ENCODE results near the gene GALNT17.

The GALNT17 gene

DNA sequence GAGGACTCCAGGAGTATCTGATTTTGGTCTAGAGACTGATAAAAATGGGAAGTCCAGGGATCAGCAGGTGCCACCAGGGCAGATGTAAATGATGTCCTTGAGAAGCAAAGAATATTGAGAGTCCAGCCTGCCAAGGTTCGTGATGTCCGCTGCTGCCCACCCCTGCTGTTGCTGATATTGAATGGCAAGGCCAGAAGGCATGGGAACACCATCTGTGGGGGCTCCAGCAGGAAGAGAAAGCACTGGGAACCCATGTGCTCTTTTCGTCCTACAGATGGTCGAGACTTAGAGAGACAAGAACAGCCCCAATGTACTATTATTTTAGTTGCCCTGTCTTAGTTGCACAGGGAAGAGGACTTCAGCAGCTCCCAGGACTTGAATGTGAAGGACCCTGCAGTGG, 363.9 kb downstream of the GALNT17 start:
- DNase-seq (ENCODE audit: low read depth in 2 of 2, low spot score in 1 of 2), result no peak

DNA sequence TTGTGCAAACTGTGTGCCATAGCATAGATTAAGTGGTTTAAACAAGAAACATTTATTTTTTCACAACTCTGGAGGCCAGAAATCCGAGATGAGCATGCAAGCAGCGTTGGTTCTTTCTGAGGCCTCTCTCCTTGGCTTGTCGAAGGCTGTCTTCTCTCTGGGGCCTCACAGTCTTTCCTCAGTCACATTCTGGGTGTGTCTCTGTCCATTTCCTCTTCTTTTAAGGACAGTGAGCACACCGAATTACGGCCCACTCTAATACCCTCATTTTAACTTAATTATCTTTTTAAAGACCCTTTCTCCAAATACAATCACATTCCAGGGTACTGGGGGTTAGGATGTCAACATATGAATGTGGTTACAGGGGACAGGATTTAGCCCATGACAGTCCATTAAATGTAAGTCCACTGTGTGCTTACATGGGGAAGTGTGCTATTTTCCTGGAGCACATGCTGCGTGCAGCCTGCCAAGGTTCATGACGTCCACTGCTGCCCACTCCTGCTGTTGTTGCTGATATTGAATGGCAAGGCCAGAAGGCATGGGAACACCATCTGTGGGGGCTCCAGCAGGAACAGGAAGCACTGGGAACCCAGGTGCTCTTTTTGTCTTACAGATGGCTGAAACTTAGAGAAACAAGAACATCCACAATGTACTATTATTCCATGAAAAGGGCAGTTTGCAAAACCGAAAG, 365.5 kb downstream of the GALNT17 start:
- no peak for DNase-seq (ENCODE audit: low read depth in 2 of 2, low spot score in 1 of 2)

DNA sequence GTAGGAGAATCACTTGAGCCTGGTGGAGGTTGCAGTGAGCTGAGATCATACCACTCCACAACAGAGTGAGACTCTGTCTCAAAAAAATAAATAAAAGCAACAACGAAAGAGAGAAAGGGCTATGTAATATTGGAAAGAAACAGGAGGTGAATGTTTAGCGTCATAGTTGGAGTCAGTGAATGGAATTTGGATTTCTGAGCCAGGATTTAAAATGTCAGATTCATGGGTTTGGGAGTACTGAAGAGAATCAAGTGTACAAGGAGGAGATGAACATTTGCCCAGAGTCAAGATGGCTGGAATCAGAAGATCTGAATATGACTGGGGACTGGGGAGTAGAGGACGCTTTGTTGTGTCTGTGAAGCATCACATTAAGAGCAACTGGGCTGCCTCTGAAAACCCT, 366.4 kb downstream of the GALNT17 start:
- no peak for DNase-seq (ENCODE audit: low read depth in 2 of 2, low spot score in 1 of 2)

DNA sequence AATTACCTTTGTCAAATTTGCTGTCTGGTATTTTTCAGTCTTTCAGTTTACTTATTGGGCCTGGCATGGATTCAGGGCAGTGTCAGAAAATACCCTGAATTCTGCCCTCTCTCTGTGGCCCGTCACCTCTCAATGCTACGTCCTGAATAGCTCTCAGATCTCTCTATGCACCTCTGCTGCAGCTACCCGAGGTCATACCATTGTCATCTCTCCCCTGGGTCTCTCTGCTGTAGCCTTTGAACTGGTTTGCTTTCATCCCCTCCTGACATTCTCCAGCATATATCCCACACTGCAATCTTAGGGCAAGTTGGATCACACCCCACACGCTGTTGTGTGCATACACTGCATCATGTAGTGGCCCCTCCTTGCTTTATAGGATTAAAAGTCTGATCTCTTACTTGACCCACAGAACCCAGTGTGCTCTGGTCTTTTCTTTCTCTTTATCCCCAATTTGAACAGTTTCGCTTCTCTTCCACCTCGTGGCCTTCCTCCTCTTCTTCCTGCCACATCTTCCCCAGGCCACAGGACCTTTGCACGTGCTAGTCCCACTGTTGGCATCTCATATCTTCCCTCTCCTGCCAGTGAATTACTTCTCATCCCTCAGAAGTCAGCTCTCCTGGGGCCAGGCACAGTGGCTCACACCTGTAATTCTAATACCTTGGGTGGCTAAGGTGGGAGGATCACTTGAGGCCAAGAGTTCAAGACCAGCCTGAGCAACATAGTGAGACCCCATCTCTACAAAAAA, 372.9 kb downstream of the GALNT17 start:
- no peak for DNase-seq (ENCODE audit: low read depth in 2 of 2, low spot score in 1 of 2)

DNA sequence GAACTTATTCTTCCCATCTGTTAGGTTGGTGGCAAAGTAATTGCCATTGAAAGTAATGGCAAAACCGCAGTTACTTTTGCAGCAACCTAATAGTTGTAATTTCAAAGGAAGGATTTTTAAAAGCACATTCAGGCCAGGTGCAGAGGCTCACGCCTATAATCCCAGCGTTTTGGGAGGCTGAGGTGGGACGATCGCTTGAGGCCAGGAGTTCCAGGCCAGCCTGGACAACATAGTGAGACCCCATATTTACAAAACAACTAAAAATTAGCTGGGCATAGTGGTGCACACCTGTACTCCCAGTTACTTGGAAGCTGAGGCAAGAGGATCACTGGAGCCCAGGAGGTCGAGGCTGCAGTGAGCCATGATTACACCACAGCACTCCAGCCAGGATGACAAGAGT, 374.9 kb downstream of the GALNT17 start:
- no peak for DNase-seq (ENCODE audit: low read depth in 2 of 2, low spot score in 1 of 2)

DNA sequence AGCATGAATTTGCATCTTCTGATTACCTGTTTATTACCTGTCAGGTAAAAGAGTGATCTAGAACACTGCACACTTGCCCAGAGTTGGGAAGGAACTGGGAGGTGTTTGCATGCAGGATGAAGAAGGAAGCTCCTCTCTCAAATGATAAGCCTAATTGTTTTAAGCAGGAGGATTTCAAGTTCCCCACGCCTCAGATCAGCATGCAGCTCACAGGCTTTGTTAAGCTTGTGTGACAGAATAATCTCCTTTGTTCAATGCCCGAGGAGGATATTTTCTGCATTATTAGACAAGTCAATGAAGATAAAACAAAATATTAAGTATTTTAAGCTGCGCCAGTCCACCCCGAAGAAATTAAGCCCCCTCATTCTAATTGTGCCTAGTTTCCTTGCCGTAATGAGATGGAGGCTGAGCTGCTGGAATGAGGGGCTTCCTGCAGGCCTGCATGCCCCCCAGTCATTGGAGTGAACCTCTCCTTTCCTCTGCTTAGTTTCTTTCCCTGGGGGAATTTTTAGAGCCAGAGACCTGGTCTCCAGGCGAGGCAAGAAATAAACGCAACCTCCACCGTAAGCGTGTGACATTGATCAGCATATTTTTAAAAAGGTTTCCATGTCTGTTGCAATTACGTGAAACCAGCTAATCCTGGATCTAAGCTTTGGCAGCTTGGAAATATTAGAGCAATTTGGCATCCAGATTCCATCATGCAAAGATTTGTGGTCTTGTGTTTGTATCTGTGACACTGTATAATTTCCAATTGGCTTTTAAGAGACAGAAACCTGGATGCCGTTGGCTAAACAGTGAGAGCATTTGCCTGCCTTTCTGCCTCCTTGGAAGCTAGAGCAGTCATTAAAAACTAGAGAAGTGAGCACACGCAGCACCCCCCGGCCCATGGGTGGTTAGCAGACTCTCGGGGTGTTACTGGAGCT, 376.0 kb downstream of the GALNT17 start:
- no peak for DNase-seq (ENCODE audit: low read depth in 2 of 2, low spot score in 1 of 2)

DNA sequence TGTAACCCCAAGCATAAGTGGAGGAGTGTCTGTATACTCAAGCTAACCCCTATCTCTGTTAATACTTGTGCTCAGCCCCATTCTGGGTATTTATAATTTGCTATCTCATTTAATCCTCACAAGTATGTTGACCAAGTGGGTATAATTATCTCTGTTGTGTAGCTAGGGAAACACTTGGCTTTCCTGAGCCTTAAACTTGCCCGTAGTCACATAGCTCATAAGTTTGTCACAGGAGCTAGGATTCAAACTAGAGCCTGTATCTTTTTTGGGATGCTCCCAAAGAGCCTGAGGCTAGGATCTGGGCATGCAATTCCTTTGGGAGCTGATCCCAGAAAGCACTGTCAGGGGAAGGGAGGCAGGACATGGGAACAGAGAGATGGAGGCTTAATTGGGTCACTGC, 377.4 kb downstream of the GALNT17 start:
- DNase-seq (ENCODE audit: low read depth in 2 of 2, low spot score in 1 of 2), result no peak

DNA sequence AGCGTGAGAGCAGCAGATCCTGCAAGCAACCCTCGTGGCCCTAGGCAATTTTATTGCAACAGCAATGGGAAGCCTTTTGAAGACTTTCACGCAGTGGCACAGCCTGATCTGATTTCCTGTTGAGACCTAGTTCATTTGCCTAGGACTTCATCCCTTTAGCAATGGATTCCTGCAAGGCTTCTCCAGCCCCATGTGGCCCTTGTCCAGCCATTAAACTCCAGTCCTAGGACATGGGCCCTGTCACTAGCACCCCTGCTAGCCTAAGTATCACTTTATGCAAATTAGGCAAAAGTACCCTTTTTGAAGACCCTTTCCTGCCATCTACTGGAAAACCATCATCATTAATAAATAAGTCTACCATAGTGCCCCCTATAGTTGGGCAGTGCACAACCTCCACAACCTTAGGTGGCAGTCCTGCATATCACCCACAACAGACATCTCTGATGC, 379.4 kb downstream of the GALNT17 start:
- no peak for DNase-seq (ENCODE audit: low read depth in 2 of 2, low spot score in 1 of 2)

DNA sequence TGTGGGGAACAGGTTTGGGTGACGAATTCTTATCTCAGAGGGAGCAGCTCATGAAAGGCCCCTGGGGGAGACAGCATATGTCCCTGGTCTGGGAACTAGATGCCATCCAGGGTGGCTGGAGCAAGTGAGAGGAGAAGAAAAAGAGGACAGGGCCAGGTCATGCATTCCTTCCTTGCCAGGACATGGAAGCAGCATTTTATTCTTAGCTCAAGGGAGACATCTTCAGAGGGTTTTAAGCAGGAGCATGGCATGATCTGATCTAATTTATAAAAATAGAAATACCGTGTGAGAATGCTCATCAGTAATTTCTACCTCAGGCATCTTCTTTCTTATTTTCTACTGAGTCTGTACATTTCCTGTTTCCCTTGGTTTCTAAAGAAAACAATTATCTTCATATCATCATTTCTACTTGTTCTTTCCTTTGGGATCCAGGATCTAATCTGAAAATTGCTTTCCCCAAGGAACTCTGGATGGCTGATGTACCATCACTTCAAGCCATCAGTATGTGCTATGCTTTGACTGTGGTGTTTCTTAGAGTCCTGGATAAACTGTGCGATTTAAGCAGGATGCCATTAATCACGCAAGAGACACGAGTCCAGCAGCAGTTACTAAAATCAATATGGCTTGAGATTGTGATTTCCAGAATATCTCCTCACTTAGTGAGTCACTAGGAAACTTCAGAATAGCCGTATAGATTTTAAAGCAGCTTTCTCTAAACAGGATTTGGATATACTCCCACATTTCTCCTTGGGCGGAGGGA, 386.2 kb downstream of the GALNT17 start:
- no peak for DNase-seq (ENCODE audit: low read depth in 2 of 2, low spot score in 1 of 2)

DNA sequence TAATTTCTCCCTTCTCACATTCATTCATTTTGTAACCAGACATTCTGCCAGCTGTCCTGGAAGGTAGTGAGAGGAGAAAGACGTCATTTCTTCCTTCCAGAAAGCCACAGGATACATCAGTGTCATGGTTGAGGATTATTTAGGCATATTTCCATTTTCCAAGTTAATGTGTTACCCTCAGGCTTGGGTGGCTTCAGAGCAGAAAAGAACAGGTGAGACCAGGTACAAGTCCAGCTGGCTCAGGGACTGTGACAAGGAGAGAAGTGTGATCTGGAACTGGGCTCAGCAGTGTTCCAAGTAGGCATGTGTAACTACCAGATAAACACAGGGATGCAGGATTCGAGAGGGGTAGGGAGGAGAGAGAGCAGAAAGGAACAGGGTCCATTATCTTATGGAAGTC, 386.9 kb downstream of the GALNT17 start:
- no peak for DNase-seq (ENCODE audit: low read depth in 2 of 2, low spot score in 1 of 2)

DNA sequence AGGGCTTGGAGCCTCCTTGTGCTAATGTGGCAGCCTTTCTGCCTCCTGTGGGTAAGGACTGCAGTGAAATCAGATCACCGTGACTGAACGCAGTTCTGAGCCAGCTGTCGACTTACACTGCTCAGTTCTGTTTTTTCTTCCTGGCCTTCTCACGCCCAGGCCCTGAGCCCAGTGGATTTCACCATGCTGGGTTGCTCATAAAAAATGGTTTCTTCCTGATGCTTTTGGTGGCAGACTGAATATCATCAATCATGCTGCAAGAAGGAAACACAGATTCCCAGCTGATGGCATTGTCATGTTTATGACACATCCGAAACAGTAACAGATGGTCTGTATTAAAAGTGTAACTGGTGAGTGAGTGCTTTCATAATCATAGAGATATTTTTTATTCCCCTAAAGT, 389.6 kb downstream of the GALNT17 start:
- no peak for DNase-seq (ENCODE audit: low read depth in 2 of 2, low spot score in 1 of 2)

DNA sequence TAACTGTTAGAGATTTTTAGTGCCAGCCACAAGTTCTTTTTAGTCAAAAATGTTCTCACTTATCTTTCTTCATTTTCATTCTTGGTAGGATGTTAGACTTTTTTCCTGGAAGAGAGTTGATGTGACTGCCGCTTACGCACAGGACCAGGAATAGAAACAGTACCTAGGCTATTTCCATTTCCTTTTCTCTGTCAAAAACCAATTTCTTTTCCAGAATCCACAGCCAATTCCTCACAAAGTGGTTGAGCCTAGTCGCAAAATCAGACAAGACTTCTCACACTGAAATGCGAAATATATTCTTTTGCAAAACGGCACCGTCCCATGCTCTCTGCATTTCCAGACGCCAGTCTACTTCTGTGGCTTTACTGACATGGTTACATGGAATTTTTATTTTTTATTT, 394.2 kb downstream of the GALNT17 start:
- no peak for DNase-seq (ENCODE audit: low read depth in 2 of 2, low spot score in 1 of 2)

DNA sequence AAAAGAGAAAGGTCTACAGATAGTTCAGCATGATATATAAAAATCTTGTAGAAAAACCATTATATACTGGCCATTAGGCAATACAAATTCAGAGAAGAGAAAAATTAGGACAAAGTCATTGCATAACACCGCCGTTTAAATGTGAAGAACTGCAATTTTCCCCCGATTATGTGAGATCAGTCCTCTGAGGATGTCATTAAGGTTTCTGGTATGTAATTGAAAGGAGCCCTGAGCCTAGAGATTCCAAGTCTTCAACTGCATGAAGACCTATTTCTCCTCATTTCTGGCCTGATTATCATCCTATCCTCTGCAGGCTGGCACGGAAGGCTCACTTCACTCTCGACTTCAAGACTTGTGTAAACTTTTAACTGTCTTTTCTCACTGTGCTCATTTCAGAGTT, 395.3 kb downstream of the GALNT17 start:
- no peak for DNase-seq (ENCODE audit: low read depth in 2 of 2, low spot score in 1 of 2)

DNA sequence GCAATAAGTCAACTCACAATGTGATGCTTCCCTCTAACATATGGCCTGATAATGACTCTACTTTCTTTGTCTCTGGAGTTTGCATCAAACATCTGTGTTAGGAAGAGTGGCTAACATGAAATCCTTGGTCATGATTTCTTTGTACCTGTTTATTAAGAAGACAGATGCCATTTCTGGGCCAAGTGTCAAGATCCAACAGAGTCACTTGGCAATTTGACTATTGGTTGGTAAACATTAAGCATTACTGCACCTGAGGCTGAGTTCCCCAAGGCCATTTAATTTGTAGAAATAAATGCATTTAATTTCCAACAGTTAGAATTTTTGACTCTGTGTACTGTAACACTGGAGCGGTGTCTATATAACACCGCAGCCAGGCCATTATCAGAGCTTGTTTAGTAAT, 403.7 kb downstream of the GALNT17 start:
- no peak for DNase-seq (ENCODE audit: low read depth in 2 of 2, low spot score in 1 of 2)

DNA sequence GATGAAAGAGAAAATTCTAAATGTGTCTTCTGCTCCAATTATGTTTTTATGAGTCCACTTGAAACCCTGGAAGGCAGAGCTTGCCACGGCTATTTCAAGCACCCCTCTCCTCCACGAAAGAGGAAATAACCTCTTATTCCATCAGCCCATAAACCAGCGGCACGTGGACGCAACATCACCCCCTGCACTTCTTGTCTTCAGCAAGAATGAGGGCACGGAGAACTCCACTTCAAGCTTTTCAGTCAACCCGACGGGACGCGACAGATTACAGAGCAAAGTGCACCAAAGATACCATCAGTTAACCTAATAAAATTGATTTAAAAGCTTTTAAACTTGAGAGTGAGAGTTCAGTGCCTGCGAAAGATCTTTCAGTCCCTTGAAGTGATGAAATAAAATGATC, 406.3 kb downstream of the GALNT17 start:
- DNase-seq (ENCODE audit: low read depth in 2 of 2, low spot score in 1 of 2), result no peak

DNA sequence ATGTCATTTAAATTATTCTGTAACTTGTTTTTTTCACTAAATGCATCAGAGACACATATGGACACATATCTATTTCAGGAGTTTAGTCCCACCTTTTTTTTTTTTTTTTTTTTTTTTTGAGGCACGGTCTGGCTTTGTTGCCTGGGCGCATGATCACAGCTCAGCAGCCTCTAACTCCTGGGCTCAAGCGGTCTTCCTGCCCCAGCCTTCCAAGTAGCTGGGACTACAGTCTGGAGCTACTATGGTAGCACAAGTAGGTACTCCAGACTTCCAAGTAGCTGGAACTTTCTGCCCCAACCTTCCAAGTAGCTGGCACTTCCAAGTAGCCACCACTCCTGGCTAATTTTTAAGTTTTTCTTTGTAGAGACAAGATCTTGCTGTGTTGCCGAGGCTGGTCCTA, 407.7 kb downstream of the GALNT17 start:
- no peak for DNase-seq (ENCODE audit: low read depth in 2 of 2, low spot score in 1 of 2)

DNA sequence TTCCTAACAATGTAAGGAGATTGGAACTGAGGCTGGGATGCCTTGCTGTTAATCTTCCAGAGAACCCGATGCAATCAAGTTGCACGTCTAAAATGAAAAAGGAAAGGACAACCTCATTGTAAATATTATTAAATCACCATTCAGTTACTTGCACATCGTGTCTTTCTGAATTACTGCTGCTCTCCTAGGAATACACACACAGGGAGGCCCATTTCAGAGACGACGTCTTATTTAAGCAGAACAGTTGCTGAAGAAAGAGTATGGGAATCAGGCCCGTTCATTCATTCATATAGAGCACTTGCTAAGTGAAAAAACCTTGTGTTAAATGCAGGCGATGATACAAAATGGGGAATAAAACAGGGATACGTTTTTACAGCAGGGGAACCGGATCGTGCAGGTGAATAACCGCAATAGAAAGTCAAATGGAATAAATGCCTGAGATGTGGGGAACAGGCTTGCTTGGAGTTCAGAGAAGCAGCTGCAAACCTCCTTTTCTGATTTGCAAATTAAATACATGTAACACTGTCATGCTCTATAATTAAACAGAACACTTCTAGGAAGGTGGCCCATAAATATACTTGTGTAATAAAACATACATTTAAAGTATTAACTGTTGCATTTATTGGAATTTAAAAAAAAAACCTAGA, 409.9 kb downstream of the GALNT17 start:
- DNase-seq (ENCODE audit: low read depth in 2 of 2, low spot score in 1 of 2), result no peak

DNA sequence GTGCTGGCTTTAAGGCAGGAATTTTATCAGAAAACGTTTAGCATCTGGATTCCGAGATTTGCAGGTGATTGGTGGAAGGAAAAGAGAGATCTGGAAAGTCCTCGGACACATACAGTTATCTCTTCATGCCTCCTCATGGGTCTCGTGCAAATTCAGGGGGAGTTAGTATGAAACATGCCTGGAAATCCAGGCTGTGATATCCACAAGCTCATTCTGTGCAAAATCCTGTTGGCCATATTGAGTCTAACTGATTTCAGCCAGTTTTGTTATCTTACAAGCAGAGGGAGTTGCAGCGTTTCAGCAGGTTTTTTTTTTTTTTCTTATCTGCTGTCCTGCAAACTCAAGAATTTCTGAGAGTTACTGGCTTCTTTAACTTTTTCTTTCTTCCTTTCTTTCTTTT, 411.5 kb downstream of the GALNT17 start:
- no peak for DNase-seq (ENCODE audit: low read depth in 2 of 2, low spot score in 1 of 2)

DNA sequence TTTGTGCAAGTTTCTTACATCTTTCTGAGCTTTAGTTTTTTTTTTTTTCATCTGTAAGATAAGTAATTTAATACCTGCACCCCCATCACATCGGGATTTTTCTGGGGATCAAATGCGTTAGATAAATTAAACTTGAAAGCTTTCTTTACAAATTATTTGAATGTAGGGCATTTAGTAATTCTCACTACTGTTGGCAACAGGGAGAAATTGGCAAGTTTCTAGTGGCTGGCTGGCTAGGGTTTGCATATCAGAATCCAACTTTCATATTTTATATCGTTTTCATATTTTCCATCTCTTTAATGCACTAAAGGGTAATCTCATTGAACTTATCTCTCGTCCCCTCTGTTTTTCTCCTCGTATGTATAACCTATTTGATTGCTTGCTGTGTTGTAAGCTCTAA, 412.9 kb downstream of the GALNT17 start:
- DNase-seq (ENCODE audit: low read depth in 2 of 2, low spot score in 1 of 2), result no peak

DNA sequence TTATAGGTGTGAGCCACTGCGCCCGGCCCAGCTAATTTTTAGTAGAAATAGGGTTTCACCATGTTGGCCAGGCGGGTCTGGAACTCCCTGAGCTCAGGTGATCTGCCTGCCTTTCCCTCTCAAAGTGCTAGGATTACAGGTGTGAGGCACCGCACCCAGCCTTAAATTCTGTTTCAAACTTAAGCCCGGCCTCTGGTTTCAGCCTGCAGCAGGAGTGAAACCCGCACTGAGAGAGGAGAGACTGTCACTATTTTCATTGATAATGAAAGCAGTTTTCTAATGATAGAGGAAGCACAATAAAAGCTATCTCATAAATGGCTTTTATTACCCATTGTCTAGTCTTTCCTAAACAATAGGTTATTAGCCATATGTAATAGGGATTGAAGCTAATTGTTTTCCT, 415.5 kb downstream of the GALNT17 start:
- DNase-seq (ENCODE audit: low read depth in 2 of 2, low spot score in 1 of 2), result no peak

DNA sequence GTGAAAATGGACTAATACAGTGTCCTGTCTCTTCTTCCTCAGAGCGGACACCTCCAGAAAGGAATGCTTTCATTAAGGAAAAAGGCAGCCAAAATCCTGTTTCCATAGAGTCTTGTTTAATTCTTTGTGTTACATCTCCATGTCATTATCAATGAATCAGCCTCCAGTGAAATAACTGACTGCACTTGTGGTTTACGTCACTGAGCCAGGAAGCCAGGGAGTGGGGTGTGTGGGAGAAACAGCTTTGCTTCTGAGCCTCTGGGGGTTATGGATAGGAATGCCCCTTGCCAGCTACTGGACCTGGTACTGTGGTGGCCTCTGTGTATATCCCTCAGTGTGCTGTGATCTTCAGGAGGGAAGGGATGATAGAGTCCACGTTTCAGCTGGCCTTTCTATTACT, 416.8 kb downstream of the GALNT17 start:
- no peak for DNase-seq (ENCODE audit: low read depth in 2 of 2, low spot score in 1 of 2)
